ENCODE results near the gene ATP8B3.

Gene ATP8B3

GRCh38 chr19:1780272-1780958 is 31.7 kb downstream of the ATP8B3 start:
- H3K36me3 ChIP-seq (ENCODE audit: insufficient read depth, low read length) = no peaks in the 10 kb centered on the region
- H3K9me3 ChIP-seq (ENCODE audit: low read length) = no peaks in the 10 kb centered on the region
- H3K27me3 ChIP-seq (ENCODE audit: control insufficient read depth in 1 of 2, insufficient read depth in 2 of 2, low read length in 2 of 2) = peaks cover 19 to 68% of the 10 kb centered on the region in 2 donors
- no peaks in the 10 kb centered on the region for H3K4me1 ChIP-seq (ENCODE audit: insufficient read depth, low read length)
- H3K9ac ChIP-seq (ENCODE audit: low read length) = no peak overlapping the region
- no peak overlapping the region for H3K4me3 ChIP-seq (ENCODE audit: low read depth in 1 of 2, low read length in 2 of 2)
- H3K27ac ChIP-seq (ENCODE audit: low read depth, low read length) = no peak overlapping the region

- H3K9me3 ChIP-seq (ENCODE audit: low read length) = no peaks in the 10 kb centered on the region
- H3K36me3 ChIP-seq (ENCODE audit: insufficient read depth, low read length) = no peaks in the 10 kb centered on the region
- peaks cover 19 to 77% of the 10 kb centered on the region in 2 donors for H3K27me3 ChIP-seq (ENCODE audit: control insufficient read depth in 1 of 2, insufficient read depth in 2 of 2, low read length in 2 of 2)
- H3K9ac ChIP-seq (ENCODE audit: low read length) = no peak overlapping the region
- no peaks in the 10 kb centered on the region for H3K4me1 ChIP-seq (ENCODE audit: insufficient read depth, low read length)
- H3K27ac ChIP-seq (ENCODE audit: low read depth, low read length) = no peak overlapping the region
- H3K4me3 ChIP-seq (ENCODE audit: low read depth in 1 of 2, low read length in 2 of 2) = no peak overlapping the region
Measured at GRCh38 chr19:1779574-1779973, 32.5 kb downstream of the ATP8B3 start.

GRCh38 chr19:1777149-1777548 is 34.9 kb downstream of the ATP8B3 start:
- no peaks in the 10 kb centered on the region for H3K4me1 ChIP-seq (ENCODE audit: insufficient read depth, low read length)
- H3K36me3 ChIP-seq (ENCODE audit: insufficient read depth, low read length) = no peaks in the 10 kb centered on the region
- no peak overlapping the region for H3K4me3 ChIP-seq (ENCODE audit: low read depth in 1 of 2, low read length in 2 of 2)
- H3K27ac ChIP-seq (ENCODE audit: low read depth, low read length) = no peak overlapping the region
- no peaks in the 10 kb centered on the region for H3K9me3 ChIP-seq (ENCODE audit: low read length)
- peaks cover 15 to 83% of the 10 kb centered on the region in 2 donors for H3K27me3 ChIP-seq (ENCODE audit: control insufficient read depth in 1 of 2, insufficient read depth in 2 of 2, low read length in 2 of 2)
- no peak overlapping the region for H3K9ac ChIP-seq (ENCODE audit: low read length)

- Histone ChIP-seq H3K4me1 (ENCODE audit: insufficient read depth, low read length) (no peaks in the 10 kb centered on the region), H3K9me3 (ENCODE audit: low read length) (no peaks in the 10 kb centered on the region), H3K36me3 (ENCODE audit: insufficient read depth, low read length) (no peaks in the 10 kb centered on the region), H3K4me3 (ENCODE audit: low read depth in 1 of 2, low read length in 2 of 2) (no peak overlapping the region), H3K27ac (ENCODE audit: low read depth, low read length) (no peak overlapping the region), H3K9ac (ENCODE audit: low read length) (no peak overlapping the region), H3K27me3 (ENCODE audit: control insufficient read depth in 1 of 2, insufficient read depth in 2 of 2, low read length in 2 of 2) (peaks cover 14 to 78% of the 10 kb centered on the region in 2 donors)
Measured at GRCh38 chr19:1776606-1777147, 35.4 kb downstream of the ATP8B3 start.

- H3K27ac ChIP-seq (ENCODE audit: low read depth, low read length) = no peak overlapping the region
- no peaks in the 10 kb centered on the region for H3K36me3 ChIP-seq (ENCODE audit: insufficient read depth, low read length)
- H3K4me3 ChIP-seq (ENCODE audit: low read depth in 1 of 2, low read length in 2 of 2) = no peak overlapping the region
- no peak overlapping the region for H3K9ac ChIP-seq (ENCODE audit: low read length)
- H3K4me1 ChIP-seq (ENCODE audit: insufficient read depth, low read length) = no peaks in the 10 kb centered on the region
- H3K9me3 ChIP-seq (ENCODE audit: low read length) = peaks cover 3% of the 10 kb centered on the region
- peaks cover 14 to 72% of the 10 kb centered on the region in 2 donors for H3K27me3 ChIP-seq (ENCODE audit: control insufficient read depth in 1 of 2, insufficient read depth in 2 of 2, low read length in 2 of 2)
Measured at GRCh38 chr19:1775951-1776605, 36.0 kb downstream of the ATP8B3 start.

GRCh38 chr19:1774989-1775772 is 36.9 kb downstream of the ATP8B3 start:
- Histone ChIP-seq H3K27me3 (ENCODE audit: control insufficient read depth in 1 of 2, insufficient read depth in 2 of 2, low read length in 2 of 2) (peaks cover 14 to 63% of the 10 kb centered on the region in 2 donors), H3K36me3 (ENCODE audit: insufficient read depth, low read length) (no peaks in the 10 kb centered on the region), H3K4me1 (ENCODE audit: insufficient read depth, low read length) (no peaks in the 10 kb centered on the region), H3K4me3 (ENCODE audit: low read depth in 1 of 2, low read length in 2 of 2) (no peak overlapping the region), H3K9me3 (ENCODE audit: low read length) (peaks cover 10% of the 10 kb centered on the region), H3K9ac (ENCODE audit: low read length) (no peak overlapping the region), H3K27ac (ENCODE audit: low read depth, low read length) (no peak overlapping the region)

- Histone ChIP-seq H3K27me3 (ENCODE audit: control insufficient read depth in 1 of 2, insufficient read depth in 2 of 2, low read length in 2 of 2) (peaks cover 22 to 64% of the 10 kb centered on the region in 2 donors), H3K9me3 (ENCODE audit: low read length) (peaks cover 10% of the 10 kb centered on the region)
Measured at GRCh38 chr19:1773184-1773583, 38.9 kb downstream of the ATP8B3 start.

GRCh38 chr19:1770866-1771576 is 41.1 kb downstream of the ATP8B3 start:
- H3K9ac ChIP-seq (ENCODE audit: low read length) = no peak overlapping the region
- H3K27me3 ChIP-seq (ENCODE audit: control insufficient read depth in 1 of 2, insufficient read depth in 2 of 2, low read length in 2 of 2) = peaks cover 32 to 66% of the 10 kb centered on the region in 2 donors
- H3K9me3 ChIP-seq (ENCODE audit: low read length) = peaks cover 10% of the 10 kb centered on the region
- H3K27ac ChIP-seq (ENCODE audit: low read depth, low read length) = no peak overlapping the region
- H3K4me3 ChIP-seq (ENCODE audit: low read depth in 1 of 2, low read length in 2 of 2) = no peak overlapping the region
- no peaks in the 10 kb centered on the region for H3K4me1 ChIP-seq (ENCODE audit: insufficient read depth, low read length)
- H3K36me3 ChIP-seq (ENCODE audit: insufficient read depth, low read length) = no peaks in the 10 kb centered on the region

More at GRCh38 chr19:1773184-1773583, 38.9 kb downstream of the ATP8B3 start:
- Histone ChIP-seq H3K4me3 (ENCODE audit: low read depth in 1 of 2, low read length in 2 of 2) (no peak overlapping the region), H3K9ac (ENCODE audit: low read length) (no peak overlapping the region), H3K27ac (ENCODE audit: low read depth, low read length) (no peak overlapping the region), H3K36me3 (ENCODE audit: insufficient read depth, low read length) (no peaks in the 10 kb centered on the region), H3K4me1 (ENCODE audit: insufficient read depth, low read length) (no peaks in the 10 kb centered on the region)

- H3K27ac ChIP-seq (ENCODE audit: low read depth, low read length) = no peak overlapping the region
- H3K9ac ChIP-seq (ENCODE audit: low read length) = no peak overlapping the region
- no peaks in the 10 kb centered on the region for H3K36me3 ChIP-seq (ENCODE audit: insufficient read depth, low read length)
- H3K4me1 ChIP-seq (ENCODE audit: insufficient read depth, low read length) = no peaks in the 10 kb centered on the region
- H3K9me3 ChIP-seq (ENCODE audit: low read length) = peaks cover 10% of the 10 kb centered on the region
- H3K4me3 ChIP-seq (ENCODE audit: low read depth in 1 of 2, low read length in 2 of 2) = no peak overlapping the region
- H3K27me3 ChIP-seq (ENCODE audit: control insufficient read depth in 1 of 2, insufficient read depth in 2 of 2, low read length in 2 of 2) = peaks cover 42 to 66% of the 10 kb centered on the region in 2 donors
Measured at GRCh38 chr19:1769645-1769985, 42.5 kb downstream of the ATP8B3 start.

GRCh38 chr19:1768918-1769644 is 43.0 kb downstream of the ATP8B3 start:
- Histone ChIP-seq H3K4me3 (ENCODE audit: low read depth in 1 of 2, low read length in 2 of 2) (no peak overlapping the region), H3K27me3 (ENCODE audit: control insufficient read depth in 1 of 2, insufficient read depth in 2 of 2, low read length in 2 of 2) (peaks cover 42 to 66% of the 10 kb centered on the region in 2 donors), H3K27ac (ENCODE audit: low read depth, low read length) (no peak overlapping the region), H3K4me1 (ENCODE audit: insufficient read depth, low read length) (no peaks in the 10 kb centered on the region), H3K9ac (ENCODE audit: low read length) (no peak overlapping the region), H3K9me3 (ENCODE audit: low read length) (peaks cover 10% of the 10 kb centered on the region), H3K36me3 (ENCODE audit: insufficient read depth, low read length) (no peaks in the 10 kb centered on the region)
